H9 (cell line): ENCODE measurements around the gene FHIT. TPM values are rescaled to one million over a fixed set of nuclear protein-coding genes. Genes with fewer than 3 reads are reported as not detected.

Experiments used
- DNase-seq: peaks from one replicate; pipeline ENCODE4 v3.0.0-alpha.2; 2017
- H2AFZ ChIP-seq: one replicate; pipeline ENCODE4 v1.6.1; 2013; ENCODE audit warnings: mild to moderate bottlenecking, low read length, control low read depth, moderate library complexity
- H2AK5ac ChIP-seq: 2 replicates; pipeline ENCODE4 v1.6.1; 2013; ENCODE audit warnings: low read length, control low read depth, mixed read lengths; ENCODE audit not compliant: insufficient read length
- H2BK120ac ChIP-seq: one replicate; pipeline ENCODE4 v1.6.1; 2013; ENCODE audit warnings: low read depth, mild to moderate bottlenecking, low read length, control low read depth, inconsistent platforms; ENCODE audit not compliant: poor library complexity, severe bottlenecking
- H2BK12ac ChIP-seq: 2 replicates; pipeline ENCODE4 v1.6.1; 2013; ENCODE audit warnings: low read length, control low read depth, mixed read lengths, low read depth; ENCODE audit not compliant: insufficient read length
- H2BK15ac ChIP-seq: 2 replicates; pipeline ENCODE4 v1.6.1; 2013; ENCODE audit warnings: low read depth, low read length, control low read depth
- H2BK20ac ChIP-seq: one replicate; pipeline ENCODE4 v1.6.1; 2013; ENCODE audit warnings: low read depth, mild to moderate bottlenecking, low read length, control low read depth, inconsistent platforms; ENCODE audit not compliant: poor library complexity, severe bottlenecking
- H2BK5ac ChIP-seq: 2 replicates; pipeline ENCODE4 v1.6.1; 2013; ENCODE audit warnings: low read length, control low read depth, mixed read lengths; ENCODE audit not compliant: insufficient read length
- H3K14ac ChIP-seq: 2 replicates; pipeline ENCODE4 v1.6.1; 2013; ENCODE audit warnings: low read length, control low read depth; ENCODE audit not compliant: insufficient read depth
- H3K18ac ChIP-seq: 2 replicates; pipeline ENCODE4 v1.6.1; 2013; ENCODE audit warnings: low read depth, mild to moderate bottlenecking, mixed read lengths, low read length, control low read depth; ENCODE audit not compliant: insufficient read length
- H3K23ac ChIP-seq: 2 replicates; pipeline ENCODE4 v1.6.1; 2013; ENCODE audit warnings: low read length, control low read depth, mixed read lengths, low read depth; ENCODE audit not compliant: insufficient read length
- H3K23me2 ChIP-seq: 2 replicates; pipeline ENCODE4 v1.6.1; 2013; ENCODE audit warnings: low read depth, mild to moderate bottlenecking, mixed read lengths, low read length, control low read depth; ENCODE audit not compliant: insufficient read length, poor library complexity, severe bottlenecking
- H3K27ac ChIP-seq: 2 replicates; pipeline ENCODE4 v1.5.1; 2013; ENCODE audit warnings: low read length, control low read depth, mixed read lengths, low read depth; ENCODE audit not compliant: insufficient read length
- H3K27me3 ChIP-seq: 2 replicates; pipeline ENCODE4 v1.6.1; 2013; ENCODE audit warnings: low read length, control low read depth, inconsistent platforms; ENCODE audit not compliant: insufficient read depth
- H3K4ac ChIP-seq: 2 replicates; pipeline ENCODE4 v1.6.1; 2013; ENCODE audit warnings: low read depth, mild to moderate bottlenecking, control low read depth, inconsistent platforms, low read length, moderate library complexity
- H3K4me1 ChIP-seq: 2 replicates; pipeline ENCODE4 v1.6.1; 2013; ENCODE audit warnings: low read length, control low read depth, inconsistent platforms; ENCODE audit not compliant: insufficient read depth
- H3K4me2 ChIP-seq: 2 replicates; pipeline ENCODE4 v1.6.1; 2013; ENCODE audit warnings: low read length, control low read depth, mixed read lengths; ENCODE audit not compliant: insufficient read length, insufficient read depth
- H3K56ac ChIP-seq: 2 replicates; pipeline ENCODE4 v1.6.1; 2013; ENCODE audit warnings: low read depth, mild to moderate bottlenecking, mixed read lengths, low read length, control low read depth; ENCODE audit not compliant: insufficient read length
- H3K79me1 ChIP-seq: 2 replicates; pipeline ENCODE4 v1.6.1; 2013; ENCODE audit warnings: low read depth, mild to moderate bottlenecking, moderate library complexity, low read length, control low read depth, inconsistent platforms; ENCODE audit not compliant: insufficient read depth, poor library complexity, severe bottlenecking
- H3K79me2 ChIP-seq: 2 replicates; pipeline ENCODE4 v1.6.1; 2013; ENCODE audit warnings: low read length, control low read depth, inconsistent platforms; ENCODE audit not compliant: insufficient read depth
- H3K9ac ChIP-seq: 2 replicates; pipeline ENCODE4 v1.6.1; 2013; ENCODE audit warnings: low read length, control low read depth, mixed read lengths; ENCODE audit not compliant: insufficient read length; ENCODE audit errors: extremely low read depth
- H3K9me3 ChIP-seq: one replicate; pipeline ENCODE4 v1.6.1; 2013; ENCODE audit warnings: low read depth, low read length, inconsistent platforms; ENCODE audit not compliant: control insufficient read depth
- H3T11ph ChIP-seq: one replicate; pipeline ENCODE4 v1.6.1; 2013; ENCODE audit warnings: mild to moderate bottlenecking, low read length, control low read depth, inconsistent platforms
- H4K20me1 ChIP-seq: one replicate; pipeline ENCODE4 v1.6.1; 2013; ENCODE audit not compliant: control insufficient read depth, insufficient read length, insufficient read depth
- H4K5ac ChIP-seq: 2 replicates; pipeline ENCODE4 v1.6.1; 2013; ENCODE audit warnings: low read depth, mild to moderate bottlenecking, mixed read lengths, low read length, control low read depth; ENCODE audit not compliant: insufficient read length
- H4K8ac ChIP-seq: replicated peaks from 2 replicates; pipeline ENCODE4 v1.6.1; 2013; ENCODE audit warnings: low read length, control low read depth, mixed read lengths, low read depth; ENCODE audit not compliant: insufficient read length
- H4K91ac ChIP-seq: 2 replicates; pipeline ENCODE4 v1.6.1; 2013; ENCODE audit warnings: low read depth, mild to moderate bottlenecking, moderate library complexity, mixed read lengths, low read length, control low read depth; ENCODE audit not compliant: insufficient read length
- H3K27ac Mint-ChIP-seq, 3 experiments: 2 replicates in 2 of 3; 3 replicates in 1 of 3; pipeline ENCODE4 v1.8.0; 2020 to 2021; ENCODE audit warnings: mixed read lengths in 3 of 3, mild to moderate bottlenecking in 1 of 3, moderate library complexity in 1 of 3
- H3K27me3 Mint-ChIP-seq: 2 replicates; pipeline ENCODE4 v1.8.0; 2021; ENCODE audit warnings: low read depth, mild to moderate bottlenecking, moderate library complexity, mixed read lengths
- H3K36me3 Mint-ChIP-seq, 3 experiments: 2 replicates in 2 of 3; 3 replicates in 1 of 3; pipeline ENCODE4 v1.8.0; 2020 to 2021; ENCODE audit warnings: low read depth in 3 of 3, mixed read lengths in 3 of 3; ENCODE audit not compliant: insufficient read depth in 1 of 3
- H3K4me1 Mint-ChIP-seq, 2 experiments: 2 replicates each; pipeline ENCODE4 v1.8.0; 2020; ENCODE audit warnings: mixed read lengths in 2 of 2
- H3K4me3 Mint-ChIP-seq, 2 experiments: 2 replicates in 1 of 2; 3 replicates in 1 of 2; pipeline ENCODE4 v1.8.0; 2020 to 2021; ENCODE audit warnings: mild to moderate bottlenecking in 2 of 2, mixed read lengths in 2 of 2, moderate library complexity in 1 of 2
- H3K9me3 Mint-ChIP-seq, 2 experiments: 2 replicates in 1 of 2; 3 replicates in 1 of 2; pipeline ENCODE4 v1.8.0; 2020; ENCODE audit warnings: mild to moderate bottlenecking in 2 of 2, mixed read lengths in 2 of 2, moderate library complexity in 1 of 2
- WGBS: extraction: QIAGEN DNeasy Blood & Tissue Kit; methylation state at CpG from one replicate; pipeline ENCODE4 v1.1.7; 2013; ENCODE audit warnings: missing lambda C conversion rate, low lambda C conversion rate, mixed read lengths; ENCODE audit not compliant: insufficient read length; ENCODE audit errors: extremely low coverage; 5-methylcytosine and 5-hydroxymethylcytosine counted together
- total RNA-seq: library from RNA; stranded (reverse); gene quantifications from 2 replicates; pipeline ENCODE4 v1.2.1, GENCODE V29; 2021
- TF ChIP-seq, protein P1 (sequence below): fragments of 200-600 bp; sonication (generic); conservative IDR thresholded peaks from 3 replicates; pipeline ENCODE4 v1.8.0; 2021; ENCODE audit warnings: antibody characterized with exemption, mild to moderate bottlenecking

The FHIT gene
- total RNA-seq, 1 experiment from 2014 or later, result 3.0 TPM

DNA sequence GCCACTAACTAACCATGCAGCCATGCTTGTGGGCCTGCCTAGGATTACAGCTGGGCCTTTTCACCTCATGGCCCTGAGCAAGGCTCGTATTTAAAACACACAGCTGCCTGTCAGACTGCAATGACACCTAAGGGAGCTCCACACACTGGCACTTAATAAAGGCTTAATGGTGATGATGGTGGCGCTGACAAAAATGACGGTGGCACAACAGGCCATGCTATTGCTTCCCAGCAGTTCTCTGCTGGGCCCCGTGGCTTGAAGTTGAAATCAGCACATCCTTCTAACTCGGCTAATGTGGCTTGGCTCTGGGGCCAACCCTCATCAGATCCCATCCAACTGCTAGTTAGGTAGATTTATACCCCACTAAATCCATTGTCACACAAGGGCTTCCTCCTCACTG is 112.9 kb downstream of the FHIT start:
- Mint-ChIP-seq H3K36me3 (peaks cover 0 to 3% (median 0%) of the 10 kb centered on the region in 3 experiments; a peak in 2 of 7 replicates), H3K9me3 (no peaks in the 10 kb centered on the region), H3K27ac (no peak overlapping the region), H3K4me3 (no peak overlapping the region), H3K4me1 (peaks cover 43 to 46% of the 10 kb centered on the region in 2 experiments), H3K27me3 (no peaks in the 10 kb centered on the region)
- Histone ChIP-seq H3K9me3 (no peaks in the 10 kb centered on the region), H3T11ph (no peak overlapping the region), H2AK5ac (no peak overlapping the region), H3K27me3 (no peaks in the 10 kb centered on the region), H4K20me1 (no peaks in the 10 kb centered on the region), H3K79me1 (no peaks in the 10 kb centered on the region), H4K8ac (no peak overlapping the region), H3K4me2 (no peak overlapping the region), H3K56ac (no peak overlapping the region), H2BK12ac (no peak overlapping the region), H3K27ac (no peak overlapping the region), H2AFZ (no peak overlapping the region), H4K5ac (no peak overlapping the region), H2BK120ac (no peak overlapping the region), H3K23me2 (no peaks in the 10 kb centered on the region), H3K23ac (no peak overlapping the region), H3K4me1 (peaks cover 10% of the 10 kb centered on the region; the same call in 1 of the 2 replicates), H2BK15ac (peak overlapping the region; percentile 52; the same call in 1 of the 2 replicates), H3K18ac (no peak overlapping the region), H3K14ac (no peak overlapping the region), H3K4ac (no peak overlapping the region), H3K9ac (no peak overlapping the region), H4K91ac (no peak overlapping the region), H2BK5ac (no peak overlapping the region), H2BK20ac (no peak overlapping the region), H3K79me2 (no peaks in the 10 kb centered on the region)
- DNase-seq, result no peak
- TF ChIP-seq, protein P1, sequence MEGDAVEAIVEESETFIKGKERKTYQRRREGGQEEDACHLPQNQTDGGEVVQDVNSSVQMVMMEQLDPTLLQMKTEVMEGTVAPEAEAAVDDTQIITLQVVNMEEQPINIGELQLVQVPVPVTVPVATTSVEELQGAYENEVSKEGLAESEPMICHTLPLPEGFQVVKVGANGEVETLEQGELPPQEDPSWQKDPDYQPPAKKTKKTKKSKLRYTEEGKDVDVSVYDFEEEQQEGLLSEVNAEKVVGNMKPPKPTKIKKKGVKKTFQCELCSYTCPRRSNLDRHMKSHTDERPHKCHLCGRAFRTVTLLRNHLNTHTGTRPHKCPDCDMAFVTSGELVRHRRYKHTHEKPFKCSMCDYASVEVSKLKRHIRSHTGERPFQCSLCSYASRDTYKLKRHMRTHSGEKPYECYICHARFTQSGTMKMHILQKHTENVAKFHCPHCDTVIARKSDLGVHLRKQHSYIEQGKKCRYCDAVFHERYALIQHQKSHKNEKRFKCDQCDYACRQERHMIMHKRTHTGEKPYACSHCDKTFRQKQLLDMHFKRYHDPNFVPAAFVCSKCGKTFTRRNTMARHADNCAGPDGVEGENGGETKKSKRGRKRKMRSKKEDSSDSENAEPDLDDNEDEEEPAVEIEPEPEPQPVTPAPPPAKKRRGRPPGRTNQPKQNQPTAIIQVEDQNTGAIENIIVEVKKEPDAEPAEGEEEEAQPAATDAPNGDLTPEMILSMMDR, result no peak
- WGBS, result no CpG with 5 or more reads among the region's 5 CpGs
